K562 (cell line): ENCODE measurements around the gene IGSF3. TPM values are rescaled to one million over a fixed set of nuclear protein-coding genes. Genes with fewer than 3 reads are reported as not detected.

ENCODE experiments used
- ATF1 ChIP-seq, 2 experiments: fragments of 450-650 bp in 1 of 2; IDR thresholded peaks; 2 replicates each; pipeline ENCODE4 v1.6.1; 2016; ENCODE audit warnings: missing compliant biosample characterization in 1 of 2, missing genetic modification characterization in 1 of 2
- CBX2 ChIP-seq: fragments of 200-600 bp; sonication (generic); IDR thresholded peaks from one replicate; pipeline ENCODE4 v1.6.1; 2012; ENCODE audit warnings: mild to moderate bottlenecking, low read length, inconsistent platforms; ENCODE audit not compliant: insufficient read depth, poor library complexity, severe bottlenecking
- GATA2 ChIP-seq: sonication (generic); formaldehyde crosslinking; IDR thresholded peaks from 2 replicates; pipeline ENCODE4 v1.4.0; 2020; ENCODE audit warnings: mild to moderate bottlenecking, missing genetic modification reagents
- IRF2 ChIP-seq: sonication (generic); formaldehyde crosslinking; IDR thresholded peaks from 2 replicates; pipeline ENCODE4 v1.8.1; 2022; ENCODE audit warnings: mild to moderate bottlenecking, missing genetic modification reagents
- MCM5 ChIP-seq: fragments of 450-650 bp; IDR thresholded peaks from 2 replicates; pipeline ENCODE4 v1.6.1; 2016; ENCODE audit warnings: low read depth
- NFATC3 ChIP-seq: fragments of 450-650 bp; IDR thresholded peaks from 2 replicates; pipeline ENCODE4 v1.6.1; 2017; ENCODE audit warnings: mild to moderate bottlenecking
- PML ChIP-seq: IDR thresholded peaks from 2 replicates; pipeline ENCODE4 v1.6.1; 2012; ENCODE audit warnings: low read length, inconsistent platforms
- TEAD2 ChIP-seq: fragments of 450-650 bp; IDR thresholded peaks from 2 replicates; pipeline ENCODE4 v1.6.1; 2016; ENCODE audit warnings: missing genetic modification characterization, control low read depth, missing compliant biosample characterization
- XRCC4 ChIP-seq: IDR thresholded peaks from one replicate; pipeline ENCODE4 v1.6.1; 2011; ENCODE audit not compliant: insufficient read depth, insufficient read length; ENCODE audit errors: extremely low read depth
- YBX1 ChIP-seq: fragments of 450-650 bp; IDR thresholded peaks from 2 replicates; pipeline ENCODE4 v1.7.1; 2016; ENCODE audit warnings: mild to moderate bottlenecking
- ZNF134 ChIP-seq: fragments of 250-450 bp; sonication (Bioruptor Pico); conservative IDR thresholded peaks from 2 replicates; pipeline ENCODE4 v1.4.0; 2020
- ZNF197 ChIP-seq: fragments of 200-800 bp; sonication (Bioruptor generic); IDR thresholded peaks from 2 replicates; pipeline ENCODE4 v1.6.1; 2016; ENCODE audit warnings: low read depth, missing genetic modification characterization, missing compliant biosample characterization
- polyA plus RNA-seq, 8 experiments: library from polyadenylated mRNA; depleted of rRNA in 4 of 8; stranded (reverse) in 5 of 8; unstranded in 3 of 8; fragments of >200 nt; fragmentation: Nextera tagmentation in 2 of 8; fragmentation: Illumina TruSeq in 1 of 8; extraction: Ambion mirVana in 2 of 8; extraction: Trizol in 1 of 8; gene quantifications; 2 replicates each; pipeline versions ENCODE4 v1.2.1 to v1.2.3, GENCODE V29; 2011 to 2014; ENCODE audit warnings: inconsistent platforms in 1 of 8, missing spikeins in 1 of 8
- total RNA-seq, 7 experiments: library from RNA; depleted of rRNA in 6 of 7; stranded (reverse); fragments of >200 nt in 6 of 7; fragmentation: Illumina TruSeq in 2 of 7; extraction: Trizol in 2 of 7; gene quantifications; 2 replicates each; pipeline versions ENCODE4 v1.2.1 to v1.2.3, GENCODE V29; 2011 to 2021; ENCODE audit warnings: low replicate concordance in 1 of 7
- TF ChIP-seq, protein P1 (sequence below): fragments of 200-800 bp; sonication (Bioruptor generic); IDR thresholded peaks from 2 replicates; pipeline ENCODE4 v1.6.1; 2017; ENCODE audit warnings: missing genetic modification characterization, missing compliant biosample characterization
- TF ChIP-seq, protein P2 (sequence below): fragments of 250-450 bp; sonication (Bioruptor Pico); IDR thresholded peaks from 2 replicates; pipeline ENCODE4 v1.4.0; 2020; ENCODE audit warnings: mild to moderate bottlenecking, moderate library complexity
- TF ChIP-seq, protein P3 (sequence below), 2 experiments: IDR thresholded peaks in 1 of 2; conservative IDR thresholded peaks in 1 of 2; 2 replicates each; pipeline ENCODE4 v1.6.1; 2016; ENCODE audit warnings: low read depth in 2 of 2, mild to moderate bottlenecking in 1 of 2, missing compliant biosample characterization in 1 of 2, missing genetic modification characterization in 1 of 2, moderate library complexity in 1 of 2
- TF ChIP-seq, protein P4 (sequence below): fragments of 450-650 bp; IDR thresholded peaks from 2 replicates; pipeline ENCODE4 v1.6.1; 2017; ENCODE audit warnings: antibody characterized with exemption, mild to moderate bottlenecking

IGSF3 gene
- total and polyA plus RNA-seq, 9 of the 15 experiments (the other 6 are each of a cell fraction or from before 2014, with no cell fraction given), result 1.1 to 15.0 (median 8.3) TPM

DNA sequence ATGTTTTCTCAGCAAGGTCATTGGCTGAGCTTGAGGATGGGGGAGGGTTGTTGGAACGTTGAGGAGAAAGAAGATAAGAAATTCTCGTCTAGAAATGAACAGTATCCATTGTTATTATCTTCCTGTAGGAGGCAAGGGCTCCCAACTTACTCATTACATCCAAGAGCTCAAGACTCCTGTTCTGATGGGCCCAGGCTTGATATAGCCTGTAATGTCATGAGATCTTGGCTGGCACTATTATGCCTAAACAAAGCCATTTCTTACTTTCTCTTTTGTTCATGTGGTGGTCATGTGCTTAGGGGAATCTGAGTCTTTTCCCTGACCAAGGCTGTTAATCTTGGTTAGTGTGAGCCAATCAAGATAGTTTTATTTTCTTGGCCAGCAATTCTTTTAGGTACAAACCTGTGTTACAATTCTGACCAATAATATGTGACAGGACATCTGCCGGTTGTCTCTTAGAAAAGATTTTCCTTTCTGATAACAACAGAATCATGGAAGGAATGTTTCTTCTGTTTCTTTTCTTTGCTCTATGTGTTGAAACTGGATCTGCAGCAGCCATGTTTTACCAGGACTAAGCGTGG lies 15.2 kb upstream of the IGSF3 start (continued):
- TF ChIP-seq, protein P1, sequence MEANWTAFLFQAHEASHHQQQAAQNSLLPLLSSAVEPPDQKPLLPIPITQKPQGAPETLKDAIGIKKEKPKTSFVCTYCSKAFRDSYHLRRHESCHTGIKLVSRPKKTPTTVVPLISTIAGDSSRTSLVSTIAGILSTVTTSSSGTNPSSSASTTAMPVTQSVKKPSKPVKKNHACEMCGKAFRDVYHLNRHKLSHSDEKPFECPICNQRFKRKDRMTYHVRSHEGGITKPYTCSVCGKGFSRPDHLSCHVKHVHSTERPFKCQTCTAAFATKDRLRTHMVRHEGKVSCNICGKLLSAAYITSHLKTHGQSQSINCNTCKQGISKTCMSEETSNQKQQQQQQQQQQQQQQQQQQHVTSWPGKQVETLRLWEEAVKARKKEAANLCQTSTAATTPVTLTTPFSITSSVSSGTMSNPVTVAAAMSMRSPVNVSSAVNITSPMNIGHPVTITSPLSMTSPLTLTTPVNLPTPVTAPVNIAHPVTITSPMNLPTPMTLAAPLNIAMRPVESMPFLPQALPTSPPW (CRISPR knock-in tag), result no peak
- no peak for TF ChIP-seq MCM5
- TF ChIP-seq, protein P2, sequence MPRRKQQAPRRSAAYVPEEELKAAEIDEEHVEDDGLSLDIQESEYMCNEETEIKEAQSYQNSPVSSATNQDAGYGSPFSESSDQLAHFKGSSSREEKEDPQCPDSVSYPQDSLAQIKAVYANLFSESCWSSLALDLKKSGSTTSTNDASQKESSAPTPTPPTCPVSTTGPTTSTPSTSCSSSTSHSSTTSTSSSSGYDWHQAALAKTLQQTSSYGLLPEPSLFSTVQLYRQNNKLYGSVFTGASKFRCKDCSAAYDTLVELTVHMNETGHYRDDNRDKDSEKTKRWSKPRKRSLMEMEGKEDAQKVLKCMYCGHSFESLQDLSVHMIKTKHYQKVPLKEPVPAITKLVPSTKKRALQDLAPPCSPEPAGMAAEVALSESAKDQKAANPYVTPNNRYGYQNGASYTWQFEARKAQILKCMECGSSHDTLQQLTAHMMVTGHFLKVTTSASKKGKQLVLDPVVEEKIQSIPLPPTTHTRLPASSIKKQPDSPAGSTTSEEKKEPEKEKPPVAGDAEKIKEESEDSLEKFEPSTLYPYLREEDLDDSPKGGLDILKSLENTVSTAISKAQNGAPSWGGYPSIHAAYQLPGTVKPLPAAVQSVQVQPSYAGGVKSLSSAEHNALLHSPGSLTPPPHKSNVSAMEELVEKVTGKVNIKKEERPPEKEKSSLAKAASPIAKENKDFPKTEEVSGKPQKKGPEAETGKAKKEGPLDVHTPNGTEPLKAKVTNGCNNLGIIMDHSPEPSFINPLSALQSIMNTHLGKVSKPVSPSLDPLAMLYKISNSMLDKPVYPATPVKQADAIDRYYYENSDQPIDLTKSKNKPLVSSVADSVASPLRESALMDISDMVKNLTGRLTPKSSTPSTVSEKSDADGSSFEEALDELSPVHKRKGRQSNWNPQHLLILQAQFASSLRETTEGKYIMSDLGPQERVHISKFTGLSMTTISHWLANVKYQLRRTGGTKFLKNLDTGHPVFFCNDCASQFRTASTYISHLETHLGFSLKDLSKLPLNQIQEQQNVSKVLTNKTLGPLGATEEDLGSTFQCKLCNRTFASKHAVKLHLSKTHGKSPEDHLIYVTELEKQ (CRISPR knock-in tag), result no peak
- TF ChIP-seq GATA2, result peak; percentile 43; the same call in 1 of the 2 replicates
- TF ChIP-seq, protein P3, sequence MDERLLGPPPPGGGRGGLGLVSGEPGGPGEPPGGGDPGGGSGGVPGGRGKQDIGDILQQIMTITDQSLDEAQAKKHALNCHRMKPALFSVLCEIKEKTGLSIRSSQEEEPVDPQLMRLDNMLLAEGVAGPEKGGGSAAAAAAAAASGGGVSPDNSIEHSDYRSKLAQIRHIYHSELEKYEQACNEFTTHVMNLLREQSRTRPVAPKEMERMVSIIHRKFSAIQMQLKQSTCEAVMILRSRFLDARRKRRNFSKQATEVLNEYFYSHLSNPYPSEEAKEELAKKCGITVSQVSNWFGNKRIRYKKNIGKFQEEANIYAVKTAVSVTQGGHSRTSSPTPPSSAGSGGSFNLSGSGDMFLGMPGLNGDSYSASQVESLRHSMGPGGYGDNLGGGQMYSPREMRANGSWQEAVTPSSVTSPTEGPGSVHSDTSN (CRISPR knock-in tag; IDR thresholded peaks at IDR 0.05; ENCODE audit: low read depth), result no peak
- TF ChIP-seq, protein P3 (tag; conservative IDR thresholded peaks at IDR 0.05; ENCODE audit: low read depth), result peak; percentile 16; the same call in 1 of the 2 replicates
- peak; percentile 48; the same call in 1 of the 2 replicates for TF ChIP-seq ZNF134 (CRISPR knock-in tag)
- TF ChIP-seq XRCC4, result no peak
- TF ChIP-seq, protein P4, sequence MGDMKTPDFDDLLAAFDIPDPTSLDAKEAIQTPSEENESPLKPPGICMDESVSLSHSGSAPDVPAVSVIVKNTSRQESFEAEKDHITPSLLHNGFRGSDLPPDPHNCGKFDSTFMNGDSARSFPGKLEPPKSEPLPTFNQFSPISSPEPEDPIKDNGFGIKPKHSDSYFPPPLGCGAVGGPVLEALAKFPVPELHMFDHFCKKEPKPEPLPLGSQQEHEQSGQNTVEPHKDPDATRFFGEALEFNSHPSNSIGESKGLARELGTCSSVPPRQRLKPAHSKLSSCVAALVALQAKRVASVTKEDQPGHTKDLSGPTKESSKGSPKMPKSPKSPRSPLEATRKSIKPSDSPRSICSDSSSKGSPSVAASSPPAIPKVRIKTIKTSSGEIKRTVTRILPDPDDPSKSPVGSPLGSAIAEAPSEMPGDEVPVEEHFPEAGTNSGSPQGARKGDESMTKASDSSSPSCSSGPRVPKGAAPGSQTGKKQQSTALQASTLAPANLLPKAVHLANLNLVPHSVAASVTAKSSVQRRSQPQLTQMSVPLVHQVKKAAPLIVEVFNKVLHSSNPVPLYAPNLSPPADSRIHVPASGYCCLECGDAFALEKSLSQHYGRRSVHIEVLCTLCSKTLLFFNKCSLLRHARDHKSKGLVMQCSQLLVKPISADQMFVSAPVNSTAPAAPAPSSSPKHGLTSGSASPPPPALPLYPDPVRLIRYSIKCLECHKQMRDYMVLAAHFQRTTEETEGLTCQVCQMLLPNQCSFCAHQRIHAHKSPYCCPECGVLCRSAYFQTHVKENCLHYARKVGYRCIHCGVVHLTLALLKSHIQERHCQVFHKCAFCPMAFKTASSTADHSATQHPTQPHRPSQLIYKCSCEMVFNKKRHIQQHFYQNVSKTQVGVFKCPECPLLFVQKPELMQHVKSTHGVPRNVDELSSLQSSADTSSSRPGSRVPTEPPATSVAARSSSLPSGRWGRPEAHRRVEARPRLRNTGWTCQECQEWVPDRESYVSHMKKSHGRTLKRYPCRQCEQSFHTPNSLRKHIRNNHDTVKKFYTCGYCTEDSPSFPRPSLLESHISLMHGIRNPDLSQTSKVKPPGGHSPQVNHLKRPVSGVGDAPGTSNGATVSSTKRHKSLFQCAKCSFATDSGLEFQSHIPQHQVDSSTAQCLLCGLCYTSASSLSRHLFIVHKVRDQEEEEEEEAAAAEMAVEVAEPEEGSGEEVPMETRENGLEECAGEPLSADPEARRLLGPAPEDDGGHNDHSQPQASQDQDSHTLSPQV, result peak; percentile 93
- no peak for TF ChIP-seq YBX1
- no peak for TF ChIP-seq ATF1 (CRISPR knock-in tag; IDR thresholded peaks at IDR 0.05)
- TF ChIP-seq ATF1 (tag; IDR thresholded peaks at IDR 0.05), result 0 out of 2 replicates have a peak, but pooled peaks have one; percentile 32
- no peak for TF ChIP-seq CBX2
- no peak for TF ChIP-seq NFATC3
- TF ChIP-seq IRF2 (CRISPR knock-in tag), result no peak
- TF ChIP-seq TEAD2 (tag), result no peak; the same call in 1 of the 2 replicates
- no peak for TF ChIP-seq ZNF197 (CRISPR knock-in tag)
- TF ChIP-seq PML, result no peak
